Measurements from ENCODE around the gene IL11. TPM values are rescaled to one million over a fixed set of nuclear protein-coding genes. Genes with fewer than 3 reads are reported as not detected.

The IL11 gene
- total RNA-seq, 1 donor from 2014 or later, result 183 TPM

DNA sequence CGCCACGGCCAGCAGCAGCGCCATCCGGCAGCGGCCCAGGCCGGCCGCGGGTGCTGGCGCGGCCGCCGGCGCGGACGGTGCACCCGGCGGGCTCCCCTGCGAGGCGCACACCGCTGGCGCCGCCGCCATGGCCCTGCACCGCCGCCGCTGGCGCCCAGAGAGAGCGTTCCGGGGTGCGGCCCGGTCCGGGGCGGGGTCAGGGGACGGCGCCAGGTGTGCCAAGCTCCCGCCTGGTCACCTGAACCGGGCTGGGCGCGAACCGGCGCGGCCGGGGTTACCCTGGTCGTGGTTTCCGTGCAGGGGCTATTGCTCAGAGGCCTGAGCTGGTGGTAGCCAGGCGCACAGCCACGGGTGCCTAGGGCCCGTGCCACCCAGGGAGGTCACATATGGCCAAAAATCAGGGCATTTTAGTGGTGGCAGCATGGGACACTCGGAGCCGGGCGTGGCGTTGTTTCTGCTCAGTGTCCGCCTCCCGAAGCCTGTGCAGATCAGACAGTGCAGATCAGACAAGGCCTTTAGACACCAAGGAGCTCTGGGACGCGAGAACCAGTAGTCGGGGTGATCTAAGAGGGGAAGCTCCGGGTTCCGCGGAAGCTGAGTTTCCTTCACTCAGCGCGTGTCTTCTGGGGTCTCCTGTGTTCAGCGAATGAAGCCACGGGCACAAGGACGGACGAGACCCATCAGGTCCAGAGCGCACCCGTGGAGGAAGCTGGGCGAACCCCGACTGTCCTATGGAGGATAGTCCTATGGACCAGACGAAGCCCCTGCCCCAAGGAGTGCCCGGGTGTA, 14.1 kb upstream of the IL11 start, which contains the start of gene TMEM238:
Gene TMEM238, minus strand, starts transcription at position 162 of the 789 bp plus-strand sequence. Its CDS starts 33 bp downstream, at position 129.
- Histone ChIP-seq H4K20me1 (ENCODE audit: insufficient read depth, low read length) (peaks cover 35% of the 10 kb centered on the region), H3K27me3 (ENCODE audit: insufficient read depth, low read length) (no peaks in the 10 kb centered on the region), H3K36me3 (ENCODE audit: insufficient read depth, low read length) (peaks cover 19% of the 10 kb centered on the region), H3K9ac (ENCODE audit: low read length) (peak within 1 kb of the TSS; percentile 98), H3K4me2 (ENCODE audit: low read length) (peak within 1 kb of the TSS; percentile 97), H3K4me1 (ENCODE audit: insufficient read depth, low read length) (peaks cover 39% of the 10 kb centered on the region), H3K4me3 (ENCODE audit: insufficient read depth, low read depth, low read length) (peak within 1 kb of the TSS; percentile 95), H2AFZ (ENCODE audit: low read depth, low read length) (peak within 1 kb of the TSS; percentile 79), H3K27ac (ENCODE audit: low read depth, low read length) (peak within 1 kb of the TSS; percentile 93), H3K79me2 (ENCODE audit: insufficient read depth, low read length) (peaks cover 36% of the 10 kb centered on the region), H3K9me3 (ENCODE audit: insufficient read depth, low read depth, low read length) (no peaks in the 10 kb centered on the region)
- no peak for TF ChIP-seq EZH2 (IDR thresholded peaks at IDR 0.05; ENCODE audit: insufficient read depth, low read length)
- TF ChIP-seq, protein P1, sequence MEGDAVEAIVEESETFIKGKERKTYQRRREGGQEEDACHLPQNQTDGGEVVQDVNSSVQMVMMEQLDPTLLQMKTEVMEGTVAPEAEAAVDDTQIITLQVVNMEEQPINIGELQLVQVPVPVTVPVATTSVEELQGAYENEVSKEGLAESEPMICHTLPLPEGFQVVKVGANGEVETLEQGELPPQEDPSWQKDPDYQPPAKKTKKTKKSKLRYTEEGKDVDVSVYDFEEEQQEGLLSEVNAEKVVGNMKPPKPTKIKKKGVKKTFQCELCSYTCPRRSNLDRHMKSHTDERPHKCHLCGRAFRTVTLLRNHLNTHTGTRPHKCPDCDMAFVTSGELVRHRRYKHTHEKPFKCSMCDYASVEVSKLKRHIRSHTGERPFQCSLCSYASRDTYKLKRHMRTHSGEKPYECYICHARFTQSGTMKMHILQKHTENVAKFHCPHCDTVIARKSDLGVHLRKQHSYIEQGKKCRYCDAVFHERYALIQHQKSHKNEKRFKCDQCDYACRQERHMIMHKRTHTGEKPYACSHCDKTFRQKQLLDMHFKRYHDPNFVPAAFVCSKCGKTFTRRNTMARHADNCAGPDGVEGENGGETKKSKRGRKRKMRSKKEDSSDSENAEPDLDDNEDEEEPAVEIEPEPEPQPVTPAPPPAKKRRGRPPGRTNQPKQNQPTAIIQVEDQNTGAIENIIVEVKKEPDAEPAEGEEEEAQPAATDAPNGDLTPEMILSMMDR (IDR thresholded peaks at IDR 0.05; ENCODE audit: insufficient read depth, low read depth, low read length), result no peak
- no peak for FAIRE-seq
- H3K4me1 Mint-ChIP-seq (ENCODE audit: low read depth, unreplicated experiment), result peaks cover 21% of the 10 kb centered on the region
- H3K36me3 Mint-ChIP-seq (ENCODE audit: low read depth, unreplicated experiment), result peaks cover 22% of the 10 kb centered on the region
- DNase-seq (ENCODE audit: low read depth), result no peak
- peak within 1 kb of the TSS; percentile 100 for H3K4me3 Mint-ChIP-seq (ENCODE audit: unreplicated experiment)
- peaks cover 2% of the 10 kb centered on the region for H3K27me3 Mint-ChIP-seq (ENCODE audit: low read depth, unreplicated experiment)
- peaks cover 2% of the 10 kb centered on the region for H3K9me3 Mint-ChIP-seq (ENCODE audit: unreplicated experiment)
- H3K27ac Mint-ChIP-seq (ENCODE audit: unreplicated experiment), result peak within 1 kb of the TSS; percentile 98

DNA sequence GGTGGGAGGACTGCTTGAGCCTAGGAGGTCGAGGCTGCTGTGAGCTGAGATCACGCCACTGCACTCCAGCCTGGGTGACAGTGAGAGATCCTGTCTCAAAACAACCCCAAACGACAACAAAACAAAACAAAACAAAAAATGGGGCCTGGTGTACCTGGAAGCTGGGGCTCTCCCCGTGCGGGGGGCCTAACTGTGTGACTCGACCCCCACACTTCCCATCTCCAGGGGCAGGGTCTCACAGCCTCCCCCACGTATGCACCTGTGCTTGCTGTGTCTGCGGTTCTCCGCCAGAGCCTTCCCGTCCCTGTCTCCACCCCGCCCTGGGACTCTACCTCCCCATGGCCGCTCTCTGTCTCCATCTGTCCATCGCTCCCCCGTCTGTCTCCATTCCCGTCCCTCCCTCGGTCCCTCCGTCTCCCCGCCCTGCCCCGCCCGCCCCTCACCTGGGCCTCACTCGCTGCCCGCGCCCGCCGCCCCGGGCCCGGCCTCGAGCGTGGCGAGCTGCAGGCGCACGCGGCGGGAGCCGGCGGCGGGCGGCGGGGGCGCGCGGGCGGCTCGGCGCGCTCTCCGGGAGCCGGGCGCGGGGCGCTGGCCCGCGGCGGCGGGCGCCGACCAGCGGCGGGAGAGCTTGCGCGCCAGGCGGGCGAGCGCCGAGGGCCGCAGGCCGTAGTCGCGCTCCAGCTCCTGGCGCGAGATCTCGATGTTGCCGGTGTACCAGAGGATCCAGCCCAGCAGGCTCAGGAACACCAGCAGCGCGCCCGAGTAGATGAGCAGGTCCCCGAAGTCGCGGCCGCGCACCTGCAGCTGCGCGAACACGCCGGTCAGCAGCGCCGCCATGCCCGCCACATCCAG, 13.2 kb upstream of the IL11 start:
- H3K9ac ChIP-seq (ENCODE audit: low read length), result peak overlapping the region; percentile 98
- peaks cover 2% of the 10 kb centered on the region for H3K9me3 Mint-ChIP-seq (ENCODE audit: unreplicated experiment)
- peaks cover 2% of the 10 kb centered on the region for H3K27me3 Mint-ChIP-seq (ENCODE audit: low read depth, unreplicated experiment)
- H3K9me3 ChIP-seq (ENCODE audit: insufficient read depth, low read depth, low read length), result no peaks in the 10 kb centered on the region
- H2AFZ ChIP-seq (ENCODE audit: low read depth, low read length), result peak overlapping the region; percentile 79
- H3K27me3 ChIP-seq (ENCODE audit: insufficient read depth, low read length), result no peaks in the 10 kb centered on the region
- H3K36me3 Mint-ChIP-seq (ENCODE audit: low read depth, unreplicated experiment), result peaks cover 21% of the 10 kb centered on the region
- peaks cover 15% of the 10 kb centered on the region for H3K4me1 Mint-ChIP-seq (ENCODE audit: low read depth, unreplicated experiment)
- peak overlapping the region; percentile 62 for H3K27ac Mint-ChIP-seq (ENCODE audit: unreplicated experiment)
- no peak for TF ChIP-seq EZH2 (IDR thresholded peaks at IDR 0.05; ENCODE audit: insufficient read depth, low read length)
- TF ChIP-seq, protein P1 (IDR thresholded peaks at IDR 0.05; ENCODE audit: insufficient read depth, low read depth, low read length), result no peak
- H4K20me1 ChIP-seq (ENCODE audit: insufficient read depth, low read length), result peaks cover 27% of the 10 kb centered on the region
- H3K36me3 ChIP-seq (ENCODE audit: insufficient read depth, low read length), result peaks cover 10% of the 10 kb centered on the region
- H3K27ac ChIP-seq (ENCODE audit: low read depth, low read length), result no peak overlapping the region
- peak overlapping the region; percentile 80 for H3K4me3 Mint-ChIP-seq (ENCODE audit: unreplicated experiment)
- DNase-seq (ENCODE audit: low read depth) (peak; percentile 56), FAIRE-seq (no peak)
- H3K4me3 ChIP-seq (ENCODE audit: insufficient read depth, low read depth, low read length), result peak overlapping the region; percentile 41
- H3K4me1 ChIP-seq (ENCODE audit: insufficient read depth, low read length), result peaks cover 31% of the 10 kb centered on the region
- peaks cover 28% of the 10 kb centered on the region for H3K79me2 ChIP-seq (ENCODE audit: insufficient read depth, low read length)
- peak overlapping the region; percentile 97 for H3K4me2 ChIP-seq (ENCODE audit: low read length)
